ENCODE data around the gene MOK.
A peak's percentile ranks its signal among the peaks of the same experiment; 100 is the strongest.
"Not testable (repeated sequence)": the region's sequence is repeated elsewhere in the genome, so short reads cannot be mapped to it uniquely, and the experiment has no call there.

The MOK gene

DNA sequence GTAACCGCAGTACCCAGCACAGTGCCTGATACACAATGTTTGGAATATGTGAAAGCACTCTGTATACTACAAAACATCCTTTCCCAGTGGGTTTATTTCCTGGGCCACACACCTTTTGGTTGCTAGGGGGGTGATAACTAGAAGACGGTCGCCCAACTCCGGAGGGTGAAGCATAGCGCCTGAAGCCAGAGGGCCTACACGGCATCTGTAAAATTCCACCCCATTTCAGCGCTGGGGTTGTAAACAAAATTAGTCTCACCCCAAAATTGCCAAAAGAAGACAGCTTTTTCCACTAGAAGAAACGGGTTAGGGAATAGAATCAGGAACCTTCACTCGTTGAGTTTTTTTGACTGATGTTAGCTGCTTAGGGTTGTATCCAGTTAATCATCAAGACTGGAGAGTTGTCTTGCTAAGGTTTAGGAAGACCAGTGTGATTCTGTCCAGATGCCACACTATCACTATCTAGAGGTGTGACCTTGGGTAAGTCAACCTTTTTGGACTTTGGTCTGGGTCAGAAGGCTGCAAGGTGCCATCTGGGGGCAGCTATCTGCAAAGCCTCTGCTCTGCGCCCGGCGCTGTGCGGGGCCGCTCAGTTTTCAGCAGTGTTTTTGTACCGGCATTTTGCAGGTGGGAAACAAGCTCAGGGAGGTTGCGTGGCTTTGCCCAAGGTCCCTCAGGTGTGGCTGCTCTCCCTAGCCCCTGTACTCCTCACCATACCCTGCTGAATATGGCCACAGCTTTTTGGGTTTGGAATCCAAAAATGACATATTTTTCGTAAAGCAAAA, 15.9 kb upstream of the MOK start:
- DNase-seq, result no peak

GRCh38 chr14:102320033-102320660, 15.2 kb upstream of the MOK start:
- DNase-seq, result peak; percentile 29

DNA sequence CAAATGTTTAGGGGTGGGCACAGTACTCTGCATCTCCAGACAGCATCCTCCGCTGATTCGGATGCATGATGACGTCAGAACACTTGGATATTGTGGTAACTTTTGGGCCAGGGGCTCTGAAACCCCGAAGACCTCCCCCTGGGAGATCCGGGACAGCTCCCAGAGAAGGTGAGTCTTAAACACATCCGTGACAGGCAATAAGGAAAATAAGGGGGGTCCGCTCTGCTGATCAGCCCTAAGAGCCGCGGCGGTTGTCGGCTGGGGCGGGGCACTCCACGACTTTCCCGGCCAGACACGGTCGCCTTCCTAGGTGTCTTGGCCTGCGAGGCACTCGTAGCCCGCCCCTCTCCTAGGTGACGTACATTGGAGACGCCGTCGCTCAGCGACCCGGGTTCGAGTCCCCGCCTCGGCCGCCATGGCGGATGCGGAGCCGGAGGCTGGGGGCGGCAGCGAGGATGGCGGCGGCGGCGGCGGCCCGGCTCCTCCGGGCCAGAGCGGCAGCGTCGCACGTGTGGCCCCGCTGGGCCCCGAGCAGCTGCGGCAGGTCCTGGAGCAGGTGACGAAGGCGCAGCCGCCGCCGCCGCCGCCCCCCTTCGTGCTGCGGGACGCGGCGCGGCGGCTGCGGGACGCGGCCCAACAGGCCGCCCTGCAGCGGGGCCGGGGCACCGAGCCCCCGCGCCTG, 14.5 kb upstream of the MOK start, which contains the start of gene ZNF839:
Gene ZNF839 (plus strand): TSS at position 396 of the 682 bp plus-strand sequence. CDS start 20 bp downstream, at position 416.
- peak; percentile 90 for DNase-seq

GRCh38 chr14:102318781-102319276, 13.9 kb upstream of the MOK start:
- DNase-seq, result no peak

DNA sequence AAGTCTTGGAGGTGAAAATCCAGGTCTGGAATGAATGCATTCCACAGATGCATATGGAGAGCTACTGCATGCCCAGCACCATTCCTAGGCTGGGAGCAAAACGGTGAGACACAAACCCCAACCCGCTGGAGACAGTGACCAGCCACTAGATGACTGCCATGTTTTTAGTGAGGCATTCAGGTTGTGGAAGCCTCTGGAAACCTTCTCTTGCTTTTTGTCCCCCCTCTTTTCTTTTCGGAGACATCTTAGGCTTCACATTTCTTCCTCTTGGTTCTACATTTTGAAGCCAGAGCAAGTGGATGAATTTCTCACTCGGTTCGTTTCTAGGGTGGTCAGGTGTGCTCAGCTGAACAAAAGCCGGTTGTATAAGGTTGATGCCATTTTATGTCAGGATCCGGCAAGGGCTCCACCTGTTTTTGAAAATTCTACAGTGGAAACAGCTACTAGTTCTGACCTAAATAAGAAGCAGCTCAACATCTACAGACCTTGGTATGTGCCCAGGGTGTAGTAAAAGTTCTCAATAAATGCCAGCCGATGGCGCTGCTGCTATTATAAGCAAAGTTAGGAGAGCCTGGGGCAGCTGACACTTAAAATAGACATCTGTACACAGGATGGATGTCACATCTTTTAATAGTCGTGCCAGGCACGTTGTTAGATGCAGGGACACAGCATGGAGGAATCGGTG, 12.7 kb upstream of the MOK start:
- peak; percentile 40 for DNase-seq

GRCh38 chr14:102316743-102317563, 12.0 kb upstream of the MOK start:
- peak; percentile 88 for DNase-seq

DNA sequence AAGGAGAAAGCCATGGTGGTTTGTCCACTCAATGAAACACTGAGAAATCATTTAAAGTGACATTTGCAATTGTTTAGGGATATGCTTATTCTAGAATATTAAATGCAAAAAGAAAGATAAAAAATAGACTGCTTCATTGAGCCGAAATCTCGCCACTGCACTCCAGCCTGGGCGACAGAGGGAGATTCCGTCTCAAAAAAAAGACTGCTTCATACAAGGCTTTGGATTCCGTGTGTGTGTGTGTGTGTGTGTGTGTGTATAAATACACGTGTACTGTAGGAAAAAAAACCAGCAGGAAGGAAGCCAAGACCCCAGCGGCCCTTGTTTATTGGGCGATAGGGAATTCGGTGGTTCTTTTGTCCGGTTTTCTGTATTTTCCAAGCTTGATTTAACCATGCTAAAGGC, 11.4 kb upstream of the MOK start:
- peak; percentile 51 for DNase-seq

- no peak for DNase-seq
These were observed 10.2 kb upstream of the MOK start for GRCh38 chr14:102315121-102315520.

DNA sequence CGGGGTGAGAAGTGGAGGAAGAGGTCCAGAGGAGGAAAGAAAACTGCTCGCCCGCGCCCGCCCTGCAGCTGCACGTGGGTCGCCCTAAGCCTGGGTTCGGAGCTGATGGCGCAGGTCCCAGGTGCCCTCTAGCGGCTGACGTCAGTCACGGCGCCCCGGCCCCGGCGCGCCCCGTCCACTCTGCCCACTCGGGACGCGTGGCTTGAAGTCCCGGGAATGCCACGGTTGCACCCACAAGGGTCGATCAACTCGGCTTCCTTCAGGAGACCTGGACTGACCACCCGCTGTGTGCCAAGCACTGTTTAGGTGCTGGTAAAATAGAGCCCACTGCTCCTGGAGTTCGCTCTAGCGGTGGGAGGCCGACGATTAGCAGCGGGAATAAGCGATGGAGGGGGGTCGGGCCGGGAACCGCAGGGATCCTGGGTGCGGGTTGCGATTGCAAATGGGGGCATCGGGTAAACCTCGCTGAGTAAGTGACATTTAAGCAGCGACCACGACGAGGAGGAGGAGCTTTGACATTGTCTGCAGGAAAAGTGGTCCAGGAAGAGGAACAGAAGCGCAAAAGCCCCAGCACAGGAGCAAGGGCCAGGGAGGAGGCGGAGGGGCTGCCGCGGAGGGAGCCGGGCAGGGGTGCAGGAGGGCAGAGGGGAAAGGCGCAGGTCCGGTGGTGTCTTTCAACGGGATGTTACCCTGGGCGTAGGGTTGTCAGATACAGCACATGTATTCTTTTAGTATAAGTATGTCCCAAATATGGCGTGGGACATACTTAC, 9.5 kb upstream of the MOK start:
- peak; percentile 78 for DNase-seq

GRCh38 chr14:102303664-102304063, 1.3 kb downstream of the MOK start:
- DNase-seq, result no peak

GRCh38 chr14:102298303-102299070, 6.5 kb downstream of the MOK start:
- not testable (repeated sequence) for DNase-seq

GRCh38 chr14:102297436-102298170, 7.4 kb downstream of the MOK start:
- no peak for DNase-seq

DNA sequence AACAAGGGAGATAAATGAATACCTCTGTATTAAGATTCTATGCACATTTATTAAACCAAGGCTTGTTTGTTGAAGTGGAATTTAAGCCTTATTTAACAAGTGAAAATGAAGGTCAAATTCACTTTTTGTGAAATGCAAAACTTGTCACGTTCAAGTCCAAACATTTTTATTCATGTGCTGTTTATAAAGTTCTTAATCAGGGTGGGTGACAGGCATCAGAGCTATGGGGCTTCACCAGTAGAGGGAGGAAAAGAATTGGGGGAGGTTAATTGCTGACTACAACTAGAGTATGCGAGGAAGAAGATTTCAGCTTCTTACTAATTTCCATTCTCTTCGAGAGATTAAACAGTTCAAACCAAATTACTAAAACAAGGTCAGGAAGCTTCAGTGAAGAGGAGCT, 9.7 kb downstream of the MOK start:
- no peak for DNase-seq

GRCh38 chr14:102293781-102294180, 11.2 kb downstream of the MOK start:
- DNase-seq, result no peak

GRCh38 chr14:102292441-102292840, 12.5 kb downstream of the MOK start:
- no peak for DNase-seq

- DNase-seq, result no peak
These were observed 16.8 kb downstream of the MOK start for GRCh38 chr14:102288139-102288538.

DNA sequence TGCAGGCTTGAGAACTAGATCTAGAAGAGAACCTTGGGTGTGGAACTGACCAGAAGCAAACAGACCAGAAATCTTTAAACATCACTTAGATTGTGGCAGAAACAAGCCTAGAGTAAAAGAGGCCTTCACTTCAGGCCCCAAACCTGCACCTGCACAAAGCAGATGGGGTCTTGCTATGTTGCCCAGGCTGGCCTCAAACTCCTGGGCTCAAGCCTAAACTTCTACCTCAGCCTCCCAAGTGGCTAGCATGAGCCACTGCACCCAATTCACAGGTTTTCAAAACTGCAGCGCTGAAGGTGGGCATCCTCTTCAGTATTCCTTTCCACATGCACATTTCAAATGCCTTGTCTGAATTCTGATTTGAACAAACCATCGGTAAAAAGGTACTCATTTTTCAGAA, 19.9 kb downstream of the MOK start:
- no peak for DNase-seq

GRCh38 chr14:102283631-102284129, 21.3 kb downstream of the MOK start:
- no peak for DNase-seq

GRCh38 chr14:102282751-102283465, 22.1 kb downstream of the MOK start:
- no peak for DNase-seq

Measured in NCI-H345 (cell line).